GM19467 (cell line): ENCODE results near the gene CCDC167.

Experiments used
- ATAC-seq: cut with Tn5 transposase; IDR thresholded peaks from one replicate; pipeline ENCODE4 v1.9.1; 2021; ENCODE audit warnings: mild to moderate bottlenecking, moderate library complexity; ENCODE audit not compliant: unreplicated experiment

Gene CCDC167

GRCh38 chr6:37435373-37435772 lies 64.3 kb downstream of the CCDC167 start:
- ATAC-seq = no peak

GRCh38 chr6:37433657-37434271 lies 65.9 kb downstream of the CCDC167 start:
- peak; percentile 28 for ATAC-seq
